AG04449 (cell line): ENCODE data around the gene COPG1.

Experiments used
- CTCF ChIA-PET: fragments of 350-600 bp; formaldehyde crosslinking; extraction: SDS; loops from one replicate; lab custom pipeline; 2021; ENCODE audit warnings: antibody characterized with exemption; lab: Yijun Ruan, JAX
- POLR2A ChIA-PET: fragments of 400-600, 350-600 bp; formaldehyde crosslinking; extraction: SDS; loops from one replicate; lab custom pipeline; 2020; ENCODE audit warnings: antibody characterized with exemption, inconsistent platforms; lab: Yijun Ruan, JAX
- DNase-seq: peaks from one replicate; pipeline ENCODE4 v3.0.0-alpha.2; 2010; ENCODE audit warnings: low read depth, low spot score
- H3K4me3 ChIP-seq: 2 replicates; pipeline ENCODE4 v1.5.1; 2011; ENCODE audit warnings: low read depth, mild to moderate bottlenecking, control low read depth, low read length
- TF ChIP-seq, protein P1 (sequence below): IDR thresholded peaks from one replicate; pipeline ENCODE4 v1.5.1; 2011; ENCODE audit warnings: mild to moderate bottlenecking, moderate library complexity, low read length, control low read depth, inconsistent platforms; ENCODE audit not compliant: insufficient read depth; ENCODE audit errors: missing control alignments

COPG1 gene

DNA sequence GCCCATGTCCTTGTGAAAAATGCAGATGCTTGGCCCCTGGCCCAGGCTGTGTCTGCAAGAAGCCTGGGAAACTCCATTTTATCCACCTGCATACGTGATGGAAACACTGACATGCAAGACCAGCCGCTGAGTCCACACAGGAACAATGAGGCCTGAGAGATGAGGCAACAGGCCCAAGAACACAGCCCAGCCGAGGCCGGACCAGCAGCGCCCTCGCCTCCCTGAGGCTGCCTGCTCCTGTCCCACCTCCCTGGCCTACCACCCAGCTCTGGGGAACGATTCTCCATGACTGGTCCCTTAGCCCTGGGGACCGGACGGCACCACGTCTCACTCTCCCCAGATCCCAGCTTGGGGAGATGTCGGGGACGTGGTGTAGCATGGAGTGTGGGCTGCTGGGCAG, 76.7 kb downstream of the COPG1 start:
- ChIA-PET CTCF (interaction anchor here (0.9 to 3.5 kb wide), 3 partner anchors 8 to 355 kb away, joined by 3 to 22 read pairs (median 5); a partner anchor contains a TSS), POLR2A (interaction anchor here (3.5 kb wide), 1 partner anchor 10 kb away, joined by 22 read pairs; a partner anchor contains a TSS)
- H3K4me3 ChIP-seq = no peak overlapping the region
- DNase-seq = no peak
- TF ChIP-seq, protein P1, sequence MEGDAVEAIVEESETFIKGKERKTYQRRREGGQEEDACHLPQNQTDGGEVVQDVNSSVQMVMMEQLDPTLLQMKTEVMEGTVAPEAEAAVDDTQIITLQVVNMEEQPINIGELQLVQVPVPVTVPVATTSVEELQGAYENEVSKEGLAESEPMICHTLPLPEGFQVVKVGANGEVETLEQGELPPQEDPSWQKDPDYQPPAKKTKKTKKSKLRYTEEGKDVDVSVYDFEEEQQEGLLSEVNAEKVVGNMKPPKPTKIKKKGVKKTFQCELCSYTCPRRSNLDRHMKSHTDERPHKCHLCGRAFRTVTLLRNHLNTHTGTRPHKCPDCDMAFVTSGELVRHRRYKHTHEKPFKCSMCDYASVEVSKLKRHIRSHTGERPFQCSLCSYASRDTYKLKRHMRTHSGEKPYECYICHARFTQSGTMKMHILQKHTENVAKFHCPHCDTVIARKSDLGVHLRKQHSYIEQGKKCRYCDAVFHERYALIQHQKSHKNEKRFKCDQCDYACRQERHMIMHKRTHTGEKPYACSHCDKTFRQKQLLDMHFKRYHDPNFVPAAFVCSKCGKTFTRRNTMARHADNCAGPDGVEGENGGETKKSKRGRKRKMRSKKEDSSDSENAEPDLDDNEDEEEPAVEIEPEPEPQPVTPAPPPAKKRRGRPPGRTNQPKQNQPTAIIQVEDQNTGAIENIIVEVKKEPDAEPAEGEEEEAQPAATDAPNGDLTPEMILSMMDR = no peak

DNA sequence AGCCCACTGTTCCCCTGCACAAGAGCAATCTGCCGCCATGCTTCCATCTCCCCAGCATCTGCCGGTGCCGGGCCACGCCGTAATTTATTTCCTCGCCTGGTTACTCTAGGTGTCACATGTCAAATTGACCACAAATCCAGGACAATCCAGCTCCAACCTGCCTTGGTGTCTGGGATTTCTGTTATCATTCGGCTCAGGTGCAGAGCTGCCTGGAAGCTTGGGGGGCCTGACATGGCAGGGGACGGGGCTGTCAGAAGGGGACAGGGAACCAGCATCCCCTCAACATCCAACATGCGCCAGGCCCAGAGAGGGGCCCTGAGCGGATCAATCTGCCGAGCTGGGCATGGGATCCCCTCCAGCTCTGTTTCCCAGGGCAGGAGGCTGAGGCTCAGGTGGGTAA, 77.2 kb downstream of the COPG1 start:
- CTCF ChIA-PET = interaction anchor here (0.8 to 3.5 kb wide), 5 partner anchors 8 to 356 kb away, joined by 3 to 22 read pairs (median 5); a partner anchor contains a TSS
- no peak overlapping the region for H3K4me3 ChIP-seq
- TF ChIP-seq, protein P1 = no peak
- no peak for DNase-seq
- POLR2A ChIA-PET = interaction anchor here (3.5 kb wide), 1 partner anchor 11 kb away, joined by 22 read pairs; a partner anchor contains a TSS
